Fibroblast of skin of left biceps (primary cell): ENCODE data around the gene MEI4.
"Not testable (repeated sequence)": the region's sequence is repeated elsewhere in the genome, so short reads cannot be mapped to it uniquely, and the experiment has no call there.

Experiments
- DNase-seq, 2 experiments: peaks; one replicate each; pipeline ENCODE4 v3.0.0-alpha.2; 2013; ENCODE audit warnings: low read depth in 2 of 2

The MEI4 gene

DNA sequence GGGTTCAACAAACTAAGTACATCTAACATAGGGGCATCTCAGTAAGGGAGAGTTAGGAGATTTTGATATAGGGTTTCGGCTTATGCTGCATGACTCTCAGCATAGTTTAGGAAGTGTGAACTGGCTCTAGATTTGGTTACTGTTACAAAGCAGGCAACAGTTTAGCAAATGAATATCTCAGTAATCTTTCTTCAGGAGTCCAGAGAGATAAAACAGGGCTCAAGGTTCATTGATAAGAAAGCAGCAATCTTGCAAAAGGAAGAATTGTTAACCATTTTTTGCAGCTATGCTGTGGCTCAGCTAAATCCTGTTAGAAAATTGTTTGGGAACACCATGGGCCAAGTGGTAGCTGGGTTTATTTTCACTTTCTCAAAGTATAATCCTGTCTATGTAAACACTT is 161.3 kb downstream of the MEI4 start:
- no peak for DNase-seq

DNA sequence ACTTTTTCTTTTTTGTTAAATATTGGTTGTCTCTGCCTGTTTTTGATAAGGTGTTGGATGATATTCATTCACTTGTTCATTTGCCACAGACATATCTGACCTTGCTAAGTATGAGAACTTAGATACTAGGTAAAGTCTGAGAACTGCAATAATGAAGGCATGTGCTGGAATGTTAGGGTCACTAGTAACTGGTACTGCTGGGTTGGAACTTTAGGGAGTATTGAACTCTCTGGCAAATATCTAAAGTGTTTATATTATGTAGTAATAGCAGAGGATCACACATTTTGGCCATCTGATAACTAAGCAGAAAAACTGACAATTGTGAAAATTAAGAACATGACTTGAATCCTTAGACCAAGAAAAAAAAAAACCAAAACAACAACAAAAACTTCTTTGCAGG is 162.7 kb downstream of the MEI4 start:
- DNase-seq, result no peak

DNA sequence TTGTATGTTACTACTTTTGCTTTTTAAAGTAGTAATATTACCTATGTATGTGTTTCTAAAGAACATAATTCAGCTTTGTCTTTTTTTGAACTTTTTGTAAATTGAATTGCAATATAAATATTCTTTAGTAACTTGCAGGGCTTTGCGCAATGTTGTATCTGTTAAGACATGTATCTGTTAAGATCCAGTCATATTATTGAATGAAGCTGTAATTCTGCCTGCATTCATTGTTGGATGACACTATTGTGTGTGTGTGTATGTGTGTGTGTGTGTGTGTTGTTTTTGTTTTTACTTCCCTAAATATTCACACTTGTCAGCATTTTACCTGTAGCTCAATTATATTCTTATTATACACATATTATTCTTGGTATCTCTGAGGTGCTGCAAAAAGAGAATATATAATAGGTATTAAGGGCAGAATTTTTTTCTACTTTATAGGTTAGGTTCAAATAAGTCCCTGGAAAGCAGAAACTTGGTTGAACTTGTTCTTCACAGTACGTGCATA is 164.0 kb downstream of the MEI4 start:
- DNase-seq, result no peak

DNA sequence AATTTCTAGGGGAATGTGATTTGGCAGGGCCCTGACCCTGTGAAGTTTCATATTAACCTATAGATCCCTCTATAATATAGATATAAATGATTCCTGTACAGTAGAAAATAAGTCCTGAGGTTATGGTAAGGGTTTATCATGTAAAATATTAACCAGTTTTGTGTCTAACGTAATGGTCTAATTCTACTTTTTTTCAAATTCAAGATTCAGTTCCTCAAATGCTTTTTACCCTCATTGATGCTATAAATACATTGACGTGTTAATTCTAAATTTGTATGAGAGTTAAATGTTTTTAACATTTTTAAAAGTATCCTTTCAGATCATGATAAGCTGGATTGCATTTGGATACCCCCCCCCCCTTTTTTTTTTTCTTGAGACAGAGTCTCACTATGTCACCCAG is 169.4 kb downstream of the MEI4 start:
- no peak for DNase-seq

DNA sequence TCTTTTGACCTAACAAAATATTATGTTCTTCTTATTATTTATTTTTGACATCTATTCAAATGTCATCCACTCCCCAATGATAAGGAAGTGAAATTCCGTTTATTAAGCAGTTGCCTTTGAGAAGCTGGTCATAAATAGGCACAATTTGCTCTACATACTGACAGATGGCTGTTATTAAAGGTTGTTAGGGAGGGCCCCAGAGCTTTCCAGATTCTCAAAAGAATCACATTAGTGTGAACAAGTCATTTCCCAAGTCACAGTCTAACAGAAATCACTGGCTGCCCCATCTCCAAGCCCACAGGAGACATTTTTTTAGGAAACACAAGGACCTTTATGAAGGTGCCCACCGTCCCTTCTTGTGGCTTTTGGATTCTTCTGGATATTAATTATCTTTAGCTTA is 172.4 kb downstream of the MEI4 start:
- no peak for DNase-seq

DNA sequence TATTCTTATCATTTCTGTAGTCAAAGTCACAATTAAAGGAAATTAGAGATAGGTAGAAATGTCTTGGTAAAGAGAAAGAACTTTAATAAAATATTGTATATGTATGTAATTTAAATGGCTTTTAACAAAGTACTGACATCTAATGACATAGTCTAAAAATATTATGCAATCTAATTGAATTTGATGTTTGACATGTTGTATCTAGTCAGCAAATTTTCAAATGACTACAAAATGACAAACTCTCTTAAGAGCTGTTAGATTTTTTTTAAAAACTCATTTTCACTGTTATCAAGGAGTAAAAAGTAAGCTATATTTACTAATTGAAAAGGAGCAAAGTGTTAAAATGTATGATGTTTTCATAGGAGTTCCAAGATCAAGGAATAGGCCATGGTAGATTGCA is 176.9 kb downstream of the MEI4 start:
- DNase-seq, result no peak

DNA sequence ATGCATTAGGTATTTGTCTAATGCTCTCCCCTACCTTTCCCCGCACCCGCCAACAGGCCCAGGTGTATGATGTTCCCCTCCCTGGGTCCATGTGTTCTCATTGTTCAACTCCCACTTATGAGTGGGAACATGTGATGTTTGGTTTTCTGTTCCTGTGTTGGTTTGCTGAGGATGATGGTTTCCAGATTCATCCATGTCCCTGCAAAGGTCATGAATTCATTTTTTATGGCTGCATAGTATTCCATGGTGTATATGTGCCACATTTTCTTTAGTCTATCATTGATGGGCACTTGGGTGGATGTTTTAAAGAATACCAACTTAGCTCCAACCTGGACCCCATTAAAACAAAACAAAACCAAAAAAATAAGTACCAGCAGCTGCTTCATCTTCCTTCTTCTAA is 180.9 kb downstream of the MEI4 start:
- DNase-seq, result not testable (repeated sequence)

DNA sequence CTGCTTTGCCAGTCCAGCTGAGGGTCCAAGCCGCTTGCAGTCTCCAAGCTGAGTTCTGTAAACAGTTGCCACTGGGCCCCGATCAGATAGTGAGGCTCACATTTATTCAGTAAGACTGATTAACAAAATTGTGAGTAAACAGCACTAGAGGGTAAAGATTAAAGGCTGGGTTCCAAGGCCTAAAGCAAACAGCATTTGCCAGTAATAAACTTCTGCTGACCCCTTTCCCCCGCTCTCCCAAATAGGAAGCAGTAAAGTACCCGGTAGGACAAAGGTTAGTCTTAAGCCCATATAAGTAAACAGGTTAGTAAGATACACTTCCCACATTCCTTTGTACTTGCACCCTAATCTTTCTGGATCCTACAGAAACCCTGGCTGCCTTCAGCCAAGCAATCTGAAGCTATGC is 181.8 kb downstream of the MEI4 start:
- no peak for DNase-seq

DNA sequence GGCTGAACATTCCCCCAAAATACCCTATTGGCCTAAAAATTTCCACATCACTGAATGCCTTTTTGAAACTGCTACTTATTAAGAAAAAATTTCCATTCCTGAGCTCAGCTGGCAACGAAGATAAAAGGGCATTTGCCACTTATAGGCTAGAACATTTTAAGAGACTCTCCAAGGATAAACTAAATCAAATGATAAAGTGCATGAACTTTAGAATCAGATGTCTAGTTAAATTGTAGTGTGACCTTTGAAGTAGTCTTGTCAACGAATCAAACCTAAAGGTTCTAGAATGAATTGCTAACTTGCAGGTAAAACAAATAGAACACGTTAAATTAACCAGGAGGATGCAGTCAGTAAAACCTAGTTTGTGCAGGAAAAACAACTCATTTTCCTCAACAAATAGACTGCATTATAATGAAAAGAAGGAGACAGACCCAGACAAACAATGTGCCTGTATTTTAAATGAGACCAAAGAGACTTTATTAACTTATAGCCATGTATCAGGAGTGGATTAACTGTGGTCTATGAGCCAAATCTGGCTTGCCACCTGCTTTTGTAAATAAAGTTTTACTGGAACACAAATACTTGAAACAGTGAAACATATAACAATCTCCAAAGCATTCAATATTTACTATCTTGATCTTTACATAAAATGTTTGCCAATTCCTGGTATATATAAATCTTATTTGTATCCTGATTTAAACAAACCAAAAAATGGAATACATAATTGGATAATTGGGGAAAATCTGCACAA is 184.4 kb downstream of the MEI4 start:
- no peak for DNase-seq

DNA sequence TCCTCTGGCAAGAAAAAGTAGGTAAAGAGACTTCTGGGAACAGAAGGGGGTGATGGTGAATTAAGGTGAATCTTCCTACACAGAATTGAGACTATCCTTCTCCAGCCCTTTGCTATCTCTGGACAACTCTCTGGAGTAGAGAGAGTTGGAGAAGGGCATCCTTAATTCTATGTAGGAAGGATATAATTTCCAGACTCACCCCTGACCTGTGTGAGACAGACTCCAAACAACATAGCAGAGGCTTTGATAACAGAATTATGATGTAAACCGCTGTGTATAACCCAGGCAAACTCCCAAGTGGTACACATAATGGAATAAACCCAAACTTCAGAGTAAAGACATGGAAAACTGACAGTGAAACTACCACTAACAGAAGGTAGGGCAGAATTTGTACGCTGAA is 186.5 kb downstream of the MEI4 start:
- DNase-seq, result no peak

DNA sequence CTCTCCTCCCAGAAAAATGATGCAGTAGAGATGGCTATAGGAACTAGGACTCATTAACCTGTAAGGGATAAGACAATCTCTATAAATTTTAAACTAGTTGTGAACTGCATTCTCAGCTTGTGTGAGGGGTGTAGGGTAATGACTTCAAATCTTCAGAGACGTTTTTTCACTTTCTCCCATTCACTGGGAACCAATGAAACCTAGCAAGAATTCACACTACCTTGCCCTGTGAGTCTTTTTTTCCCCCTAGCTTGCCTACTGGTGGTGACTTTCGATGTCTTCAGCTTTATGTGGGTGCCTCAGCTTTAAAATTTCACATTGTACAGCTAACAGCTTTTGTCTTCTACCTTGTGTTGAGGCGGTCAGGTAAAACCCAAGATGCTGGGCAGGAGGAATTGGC is 192.0 kb downstream of the MEI4 start:
- no peak for DNase-seq

DNA sequence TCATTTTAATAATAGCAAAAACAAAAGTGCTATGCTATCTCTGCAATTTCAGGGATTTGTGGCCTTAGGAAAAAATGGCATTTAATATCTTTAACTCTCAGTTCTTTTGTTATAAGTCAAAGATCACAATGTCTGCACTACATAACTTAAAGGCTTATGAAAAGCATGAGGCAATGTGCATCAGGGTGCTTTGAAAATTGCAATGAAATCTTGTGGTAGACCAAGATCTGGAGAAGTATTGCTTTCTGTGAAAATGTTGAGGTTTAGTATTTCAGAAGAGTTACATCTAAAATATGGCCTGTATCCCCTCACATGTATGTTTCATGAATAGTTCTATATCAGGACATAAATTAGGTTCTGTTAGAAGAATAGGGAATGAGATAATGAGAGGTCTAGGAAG is 200.6 kb downstream of the MEI4 start:
- DNase-seq, result no peak

DNA sequence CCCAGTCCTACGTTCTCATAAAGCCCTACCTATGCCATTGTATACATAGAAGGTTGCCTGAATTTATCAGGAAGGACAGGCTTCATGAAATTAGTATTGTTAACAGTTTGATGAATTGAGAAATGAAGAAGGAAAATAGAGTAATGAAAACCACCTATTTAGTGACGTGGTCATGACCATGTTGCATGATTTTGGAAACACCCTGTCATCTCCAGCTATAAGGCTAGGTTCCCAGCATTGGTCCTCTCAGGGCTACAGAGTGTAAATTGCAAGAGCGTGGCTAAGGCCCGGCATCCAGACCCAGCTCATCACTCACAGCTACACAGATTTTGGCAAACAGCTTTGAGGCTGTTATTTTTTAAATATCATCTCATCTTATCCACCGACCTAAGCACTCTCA is 203.6 kb downstream of the MEI4 start:
- DNase-seq, result no peak

DNA sequence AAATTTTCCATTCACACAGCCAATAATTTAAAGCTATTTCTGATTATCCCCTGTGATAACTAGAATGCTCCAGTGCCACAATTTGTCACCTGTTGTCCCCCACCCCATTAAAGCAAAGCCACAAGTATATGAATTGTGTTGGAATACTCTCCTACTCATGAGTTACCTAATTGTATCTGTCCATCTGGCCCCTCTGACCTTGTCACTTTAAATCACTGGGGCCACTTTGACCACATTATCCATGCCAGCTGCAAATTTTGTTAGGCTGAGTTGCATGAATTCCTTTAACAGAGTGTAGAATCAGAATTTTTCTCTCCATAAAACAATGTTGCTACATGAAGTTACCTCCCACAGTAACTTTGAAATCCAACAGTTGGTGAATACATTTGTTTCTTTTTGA is 204.6 kb downstream of the MEI4 start:
- DNase-seq, result no peak

DNA sequence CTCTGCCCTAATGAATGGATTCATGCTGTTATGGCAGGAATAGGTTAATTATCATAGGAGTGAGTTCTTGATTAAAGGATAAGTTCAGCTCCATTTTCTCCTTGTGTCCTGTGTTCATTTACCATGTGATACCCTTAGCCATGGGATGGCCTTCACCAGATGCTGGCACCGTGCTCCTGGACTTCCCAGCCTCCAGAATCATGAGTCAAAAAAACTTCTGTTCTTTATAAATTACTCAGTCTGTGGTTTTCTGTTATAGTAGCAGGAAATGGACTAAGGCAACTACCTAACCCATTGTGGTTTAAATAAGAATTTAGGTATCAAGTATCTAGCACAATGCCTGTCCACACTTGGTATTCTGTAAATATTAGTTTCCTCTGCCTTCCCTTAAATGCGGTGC is 223.5 kb downstream of the MEI4 start:
- no peak for DNase-seq

DNA sequence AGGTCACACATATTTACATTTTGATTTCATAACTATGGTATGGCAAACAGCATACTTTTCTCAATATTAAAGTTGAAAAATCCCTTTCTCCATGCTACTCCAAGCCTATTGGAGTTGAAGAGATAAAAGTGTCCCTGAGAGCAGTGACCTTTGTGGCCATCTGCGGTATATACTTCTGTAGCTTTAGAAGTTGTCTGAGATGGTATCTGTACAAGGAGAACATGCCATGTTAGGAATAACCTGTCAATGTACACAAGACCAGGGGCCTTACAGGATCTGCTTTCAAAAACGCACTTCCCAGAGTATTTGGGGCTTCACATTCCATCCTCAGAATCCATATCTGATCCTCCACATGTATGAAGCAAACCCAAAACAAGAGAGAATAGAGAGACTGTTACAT is 226.7 kb downstream of the MEI4 start:
- DNase-seq, result no peak

DNA sequence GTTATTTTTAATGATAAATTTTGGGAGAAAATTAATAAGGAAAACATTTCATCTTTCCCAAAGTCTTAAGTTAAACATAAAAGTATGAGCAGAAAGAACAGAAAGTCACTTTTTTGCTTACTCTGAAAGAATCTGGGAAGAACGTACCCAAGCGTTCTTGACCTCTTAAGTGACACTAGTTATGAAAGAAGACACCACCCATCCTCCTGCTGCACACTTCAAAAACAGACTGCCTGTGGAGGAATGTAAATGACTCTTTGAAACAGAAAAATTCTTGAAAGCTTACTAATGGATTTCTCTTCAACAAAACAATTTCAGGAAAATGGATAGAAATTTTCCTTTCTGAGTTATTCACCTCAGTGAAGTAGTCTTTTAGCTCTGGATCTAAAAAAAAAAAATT is 227.7 kb downstream of the MEI4 start:
- no peak for DNase-seq

DNA sequence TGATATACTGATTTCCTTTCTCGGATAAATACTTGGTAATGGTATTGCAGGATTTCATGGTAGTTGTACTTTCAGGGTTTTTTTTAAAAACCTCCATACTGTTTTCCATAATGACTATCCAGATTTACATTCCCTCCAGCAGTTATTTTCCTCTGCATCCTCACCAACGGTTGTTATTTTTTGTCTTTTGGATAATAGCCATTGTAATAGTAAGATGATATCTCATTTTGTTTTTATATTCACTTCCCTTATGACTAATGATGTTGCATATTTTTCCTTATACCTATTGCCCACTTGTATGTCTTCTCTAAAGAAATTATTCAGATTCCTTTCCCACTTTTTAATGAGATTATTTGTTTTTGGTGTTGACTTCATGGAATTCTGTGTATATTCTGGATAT is 231.0 kb downstream of the MEI4 start:
- no peak for DNase-seq

DNA sequence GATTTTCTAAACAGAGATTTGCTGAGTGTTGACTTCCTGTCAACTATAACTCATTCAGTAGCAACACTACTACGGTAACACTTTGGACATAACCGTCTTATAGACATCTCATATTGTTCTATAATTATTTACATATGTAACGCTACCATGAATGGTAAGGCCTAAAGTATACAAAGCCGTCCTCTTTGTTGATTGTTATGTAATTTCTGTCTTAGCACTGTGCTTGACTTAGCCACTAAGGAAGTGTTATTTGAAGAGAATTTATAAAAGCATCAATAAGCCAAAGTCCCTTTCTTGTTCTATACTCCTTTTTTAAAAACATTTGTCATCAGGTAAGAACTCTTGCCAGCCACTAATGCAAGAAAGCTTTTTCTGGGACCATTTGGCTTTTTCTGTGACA is 240.6 kb downstream of the MEI4 start:
- DNase-seq, result no peak

DNA sequence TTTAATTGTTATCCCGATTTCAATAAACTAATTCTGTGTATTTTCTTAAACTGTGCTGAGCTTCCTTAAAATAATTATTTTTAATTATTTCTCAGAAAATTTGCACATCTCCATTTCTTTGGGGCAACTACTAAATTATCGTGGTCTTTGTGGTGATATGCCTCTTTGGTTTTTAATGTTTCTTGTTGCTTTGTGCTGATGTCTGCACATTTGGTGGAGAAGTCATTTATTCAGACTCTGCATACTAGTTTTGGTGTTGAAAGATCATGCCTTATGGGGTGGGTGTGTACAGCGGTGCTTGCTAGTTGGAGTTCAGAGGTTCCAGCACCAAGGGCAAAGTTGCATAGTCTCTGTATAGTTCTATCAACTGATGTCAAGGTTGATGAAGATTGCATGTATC is 253.2 kb downstream of the MEI4 start:
- no peak for DNase-seq

DNA sequence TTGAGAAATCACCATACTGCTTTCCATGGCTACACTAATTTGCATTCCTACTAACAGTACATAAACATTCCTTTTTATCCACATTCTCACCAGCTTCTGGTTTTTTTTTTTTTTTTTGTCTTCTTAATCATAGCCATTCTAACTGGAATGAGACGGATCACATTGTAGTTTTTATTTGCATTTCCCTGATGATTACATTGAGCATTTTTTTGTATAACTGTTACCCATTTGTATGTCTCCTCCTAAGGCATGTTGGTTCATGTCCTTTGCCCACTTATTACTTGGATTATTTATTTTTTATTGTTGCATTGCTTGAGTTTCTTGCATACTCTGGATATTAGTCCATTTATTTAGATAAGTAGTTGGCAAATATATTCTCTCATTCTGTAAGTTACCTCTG is 258.0 kb downstream of the MEI4 start:
- DNase-seq, result no peak

DNA sequence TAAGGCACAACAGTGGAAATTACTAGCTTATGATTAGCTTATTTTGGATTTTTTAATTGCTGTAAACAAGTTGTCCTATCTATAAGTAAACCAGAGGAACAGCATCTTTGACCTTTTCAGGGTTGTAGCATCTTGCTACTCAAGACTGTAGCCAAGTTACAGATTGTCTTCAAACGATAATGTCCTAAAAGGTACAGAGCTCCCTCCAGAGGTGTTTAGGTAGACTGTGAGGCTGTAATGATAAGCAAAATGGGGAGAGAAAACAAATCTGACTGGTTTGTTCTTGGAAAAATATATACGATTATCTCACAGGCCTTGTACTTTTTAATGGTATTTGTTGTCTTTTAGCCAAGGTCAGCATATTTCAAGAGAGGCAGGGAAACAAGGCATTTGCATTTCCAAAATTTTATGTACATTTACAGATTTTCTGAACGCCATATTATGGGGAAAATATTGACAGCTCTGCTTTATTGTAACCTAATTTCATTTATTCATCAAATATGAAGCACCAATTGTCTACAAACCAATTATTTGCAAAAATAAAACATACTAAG is 273.4 kb downstream of the MEI4 start:
- no peak for DNase-seq

DNA sequence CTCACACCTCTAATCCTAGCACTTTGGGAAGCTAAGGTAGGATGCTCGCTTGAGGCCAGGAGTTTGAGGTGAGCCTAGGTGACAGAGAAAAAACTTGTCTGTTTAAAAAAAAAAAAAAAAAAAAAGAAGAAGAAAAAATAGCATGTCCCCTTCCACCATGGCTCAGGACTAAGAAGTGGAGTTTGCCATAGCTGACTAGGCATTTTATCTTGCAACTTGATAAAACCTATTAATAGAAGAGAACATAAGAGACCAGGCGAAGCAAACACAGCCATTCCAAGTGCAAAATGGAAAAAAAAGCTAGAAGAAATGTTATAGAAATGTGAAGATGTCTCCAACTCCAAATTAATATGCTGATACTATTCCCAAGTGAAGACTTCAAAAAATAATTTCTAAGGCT is 277.5 kb downstream of the MEI4 start:
- DNase-seq, result no peak

DNA sequence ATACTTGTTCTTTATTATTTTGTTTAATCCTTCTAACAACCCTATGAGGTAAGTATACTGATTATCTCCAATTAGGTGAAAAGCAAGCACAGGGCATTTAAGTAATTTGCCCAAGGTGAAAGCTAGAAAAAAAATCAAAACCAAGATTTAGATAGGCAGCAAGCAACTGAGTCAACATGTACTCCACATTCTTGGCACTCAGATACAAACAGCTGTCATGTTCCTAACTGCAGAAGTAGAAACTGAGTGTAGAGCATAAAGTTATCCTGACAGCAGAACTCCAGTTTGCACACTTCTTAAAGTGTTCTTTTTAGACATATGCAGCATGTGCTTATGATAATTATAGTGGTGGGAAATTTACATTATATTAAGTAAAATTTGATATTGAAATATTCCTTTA is 278.1 kb downstream of the MEI4 start:
- DNase-seq, result no peak
